ENCODE results near the gene MYRF. TPM values are rescaled to one million over a fixed set of nuclear protein-coding genes. Genes with fewer than 3 reads are reported as not detected.

MYRF gene
- total and polyA plus RNA-seq, 2 of the 13 experiments (the other 11 are each of a cell fraction or from before 2014, with no cell fraction given): 10.2 to 25.9 TPM

DNA sequence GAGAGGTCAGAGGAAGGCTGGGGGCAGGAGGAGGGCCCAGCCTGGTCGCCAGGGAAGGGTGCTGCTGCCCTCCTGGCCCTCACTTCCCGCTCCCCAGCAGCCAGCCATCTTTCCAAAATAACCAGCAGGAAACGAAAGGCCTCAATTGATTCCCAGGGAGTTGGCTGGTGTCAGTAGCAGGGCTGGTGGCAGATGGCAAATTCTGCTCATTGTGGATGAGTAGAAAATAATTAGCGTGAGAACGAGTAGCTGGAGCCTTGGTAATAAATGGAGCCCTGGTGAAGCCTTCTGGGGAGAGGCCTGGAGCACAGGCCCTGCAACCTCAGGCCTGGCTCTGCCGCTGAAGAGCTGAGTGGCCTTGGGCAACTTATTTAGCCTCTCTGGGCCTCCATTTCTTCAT, 40.9 kb upstream of the MYRF start:
- Histone ChIP-seq H3K9me3 (ENCODE audit: low read length) (no peaks in the 10 kb centered on the region), H3K79me2 (ENCODE audit: insufficient read depth, low read length) (peaks cover 5% of the 10 kb centered on the region), H3K4me3 (replicated peaks in 1 of 3; ENCODE audit: insufficient read depth in 1 of 3, low read depth in 2 of 3, low read length in 3 of 3) (no peak overlapping the region), H3K36me3 (replicated peaks in 1 of 2; ENCODE audit: control insufficient read depth in 1 of 2, insufficient read depth in 2 of 2, low read length in 2 of 2) (peaks cover 0 to 8% of the 10 kb centered on the region in 2 experiments; a peak in 4 of 5 replicates), H2AFZ (ENCODE audit: low read length) (no peak overlapping the region), H3K4me2 (ENCODE audit: low read depth, low read length) (no peak overlapping the region), H3K27ac (ENCODE audit: extremely low read length, insufficient read depth, low read length) (no peak overlapping the region), H4K20me1 (ENCODE audit: insufficient read depth, low read length) (no peaks in the 10 kb centered on the region), H3K27me3 (ENCODE audit: control insufficient read depth in 1 of 2, insufficient read depth in 2 of 2, low read length in 2 of 2) (no peaks in the 10 kb centered on the region), H3K4me1 (ENCODE audit: insufficient read depth, low read length) (peaks cover 16% of the 10 kb centered on the region), H3K9ac (ENCODE audit: insufficient read depth, low read depth, low read length) (no peak overlapping the region)
- intact Hi-C loops (cut with micrococcal nuclease; ENCODE audit: unreplicated experiment) (no loop called here), in situ Hi-C loops (cut with HindIII; ENCODE audit: extremely low pct_ligation_motif_present, low pct_unique_long_range_greater_than_20kb) (no loop called here)
- ATAC-seq: no peak
- ChIA-PET CTCF (ENCODE audit: low intra/inter-chr PET ratio, low total read pairs) (no interaction called here), POLR2A (interaction anchor here (1.3 kb wide), 1 partner anchor 28 kb away, joined by 3 read pairs; no protein-coding TSS in a partner anchor)
- WGBS (ENCODE audit: low lambda C conversion rate): 95% methylated on average over 6 of the region's 6 CpGs
- BruUV-seq (replicated peaks): no TSS peak
- TF ChIP-seq ZKSCAN5 (CRISPR knock-in tag; IDR thresholded peaks at IDR 0.05) (no peak), ZNF577 (CRISPR knock-in tag; IDR thresholded peaks at IDR 0.05; ENCODE audit: borderline replicate concordance, low read depth) (no peak), SRY (CRISPR knock-in tag; IDR thresholded peaks at IDR 0.05) (no peak), SP1 (IDR thresholded peaks at IDR 0.05) (no peak), SP1 (CRISPR knock-in tag; IDR thresholded peaks at IDR 0.05) (no peak)
- no peak for FAIRE-seq
- DNase-seq (ENCODE audit: low spot score): no peak

DNA sequence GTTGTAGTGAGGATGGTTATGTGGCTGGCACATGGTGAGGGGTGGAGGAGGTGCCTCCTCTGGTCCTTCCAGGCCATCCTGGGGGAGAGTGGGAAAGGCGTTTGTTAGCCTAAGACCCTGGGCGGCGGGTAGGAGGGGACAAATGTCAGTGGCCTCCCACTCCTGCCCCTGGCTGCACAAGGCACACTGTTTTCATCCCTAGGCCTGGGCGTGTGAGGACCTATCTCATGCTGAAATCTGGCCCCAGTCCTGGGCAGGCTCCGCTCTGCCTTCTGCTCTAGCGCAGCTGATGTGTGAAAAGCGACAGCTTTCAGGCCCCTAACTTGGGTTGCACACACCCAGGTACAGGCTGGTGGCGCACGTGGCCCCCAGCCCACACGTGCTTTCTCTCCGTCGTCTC, 40.1 kb upstream of the MYRF start:
- Histone ChIP-seq H3K27me3 (ENCODE audit: control insufficient read depth in 1 of 2, insufficient read depth in 2 of 2, low read length in 2 of 2) (no peaks in the 10 kb centered on the region), H3K79me2 (ENCODE audit: insufficient read depth, low read length) (peaks cover 5% of the 10 kb centered on the region), H3K9me3 (ENCODE audit: low read length) (no peaks in the 10 kb centered on the region), H4K20me1 (ENCODE audit: insufficient read depth, low read length) (no peaks in the 10 kb centered on the region), H3K27ac (ENCODE audit: extremely low read length, insufficient read depth, low read length) (no peak overlapping the region), H3K4me3 (replicated peaks in 1 of 3; ENCODE audit: insufficient read depth in 1 of 3, low read depth in 2 of 3, low read length in 3 of 3) (no peak overlapping the region), H3K36me3 (replicated peaks in 1 of 2; ENCODE audit: control insufficient read depth in 1 of 2, insufficient read depth in 2 of 2, low read length in 2 of 2) (peaks cover 0 to 8% of the 10 kb centered on the region in 2 experiments; a peak in 4 of 5 replicates), H3K9ac (ENCODE audit: insufficient read depth, low read depth, low read length) (no peak overlapping the region), H3K4me1 (ENCODE audit: insufficient read depth, low read length) (peaks cover 19% of the 10 kb centered on the region), H2AFZ (ENCODE audit: low read length) (no peak overlapping the region), H3K4me2 (ENCODE audit: low read depth, low read length) (no peak overlapping the region)
- WGBS (ENCODE audit: low lambda C conversion rate): 95% methylated on average over 7 of the region's 12 CpGs
- no TSS peak for BruUV-seq (replicated peaks)
- in situ Hi-C loops (cut with HindIII; ENCODE audit: extremely low pct_ligation_motif_present, low pct_unique_long_range_greater_than_20kb): no loop called here
- CTCF ChIA-PET (ENCODE audit: low intra/inter-chr PET ratio, low total read pairs): no interaction called here
- FAIRE-seq: no peak
- POLR2A ChIA-PET: interaction anchor here (1.3 kb wide), 1 partner anchor 29 kb away, joined by 3 read pairs; no protein-coding TSS in a partner anchor
- no peak for DNase-seq (ENCODE audit: low spot score)
- intact Hi-C loops (cut with micrococcal nuclease; ENCODE audit: unreplicated experiment): no loop called here
- ATAC-seq: no peak
- TF ChIP-seq HMGA1 (CRISPR knock-in tag; conservative IDR thresholded peaks at IDR 0.05) (no peak), DZIP1 (CRISPR knock-in tag; IDR thresholded peaks at IDR 0.05) (no peak), TSC22D2 (CRISPR knock-in tag; IDR thresholded peaks at IDR 0.05; ENCODE audit: borderline replicate concordance) (no peak), NFKB2 (CRISPR knock-in tag; IDR thresholded peaks at IDR 0.05; ENCODE audit: borderline replicate concordance) (no peak), ETV5 (CRISPR knock-in tag; IDR thresholded peaks at IDR 0.05; ENCODE audit: borderline replicate concordance) (no peak), MLLT10 (CRISPR knock-in tag; IDR thresholded peaks at IDR 0.05) (no peak), SIN3B (IDR thresholded peaks at IDR 0.05; ENCODE audit: low read length) (no peak), PAF1 (CRISPR knock-in tag; IDR thresholded peaks at IDR 0.05) (no peak)
- TF ChIP-seq, protein P1, sequence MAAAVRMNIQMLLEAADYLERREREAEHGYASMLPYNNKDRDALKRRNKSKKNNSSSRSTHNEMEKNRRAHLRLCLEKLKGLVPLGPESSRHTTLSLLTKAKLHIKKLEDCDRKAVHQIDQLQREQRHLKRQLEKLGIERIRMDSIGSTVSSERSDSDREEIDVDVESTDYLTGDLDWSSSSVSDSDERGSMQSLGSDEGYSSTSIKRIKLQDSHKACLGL (CRISPR knock-in tag; IDR thresholded peaks at IDR 0.05): no peak
- TF ChIP-seq, protein P2, sequence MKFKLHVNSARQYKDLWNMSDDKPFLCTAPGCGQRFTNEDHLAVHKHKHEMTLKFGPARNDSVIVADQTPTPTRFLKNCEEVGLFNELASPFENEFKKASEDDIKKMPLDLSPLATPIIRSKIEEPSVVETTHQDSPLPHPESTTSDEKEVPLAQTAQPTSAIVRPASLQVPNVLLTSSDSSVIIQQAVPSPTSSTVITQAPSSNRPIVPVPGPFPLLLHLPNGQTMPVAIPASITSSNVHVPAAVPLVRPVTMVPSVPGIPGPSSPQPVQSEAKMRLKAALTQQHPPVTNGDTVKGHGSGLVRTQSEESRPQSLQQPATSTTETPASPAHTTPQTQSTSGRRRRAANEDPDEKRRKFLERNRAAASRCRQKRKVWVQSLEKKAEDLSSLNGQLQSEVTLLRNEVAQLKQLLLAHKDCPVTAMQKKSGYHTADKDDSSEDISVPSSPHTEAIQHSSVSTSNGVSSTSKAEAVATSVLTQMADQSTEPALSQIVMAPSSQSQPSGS (CRISPR knock-in tag; IDR thresholded peaks at IDR 0.05): no peak
- TF ChIP-seq, protein P3, sequence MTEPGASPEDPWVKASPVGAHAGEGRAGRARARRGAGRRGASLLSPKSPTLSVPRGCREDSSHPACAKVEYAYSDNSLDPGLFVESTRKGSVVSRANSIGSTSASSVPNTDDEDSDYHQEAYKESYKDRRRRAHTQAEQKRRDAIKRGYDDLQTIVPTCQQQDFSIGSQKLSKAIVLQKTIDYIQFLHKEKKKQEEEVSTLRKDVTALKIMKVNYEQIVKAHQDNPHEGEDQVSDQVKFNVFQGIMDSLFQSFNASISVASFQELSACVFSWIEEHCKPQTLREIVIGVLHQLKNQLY (CRISPR knock-in tag; IDR thresholded peaks at IDR 0.05): no peak

Data from HepG2 (cell line).